ENCODE measurements around the gene SCO1. TPM values are rescaled to one million over a fixed set of nuclear protein-coding genes. Genes with fewer than 3 reads are reported as not detected.
A peak's percentile ranks its signal among the peaks of the same experiment; 100 is the strongest.

SCO1 gene
- total RNA-seq, 1 donor from 2014 or later = 9.4 TPM

DNA sequence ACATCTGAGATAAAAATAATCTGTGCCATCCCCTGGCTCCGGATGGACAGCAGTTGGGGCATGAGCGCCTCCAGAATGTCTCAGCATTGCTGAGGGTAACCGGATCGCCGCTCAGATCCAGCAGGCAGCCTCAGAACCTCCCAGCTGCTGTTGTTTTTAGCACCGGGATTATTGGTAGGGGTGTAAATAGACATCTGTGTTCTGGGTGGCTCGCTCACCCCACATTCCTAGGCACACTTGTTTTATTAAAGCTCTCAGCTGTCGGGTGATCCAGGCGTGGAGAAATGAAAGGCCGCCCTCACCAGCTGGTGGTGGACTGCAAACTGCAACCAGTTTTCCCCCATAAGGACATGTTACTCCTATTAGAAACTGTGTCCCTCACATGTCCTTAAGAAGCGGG is 72.4 kb downstream of the SCO1 start:
- no peaks in the 10 kb centered on the region for H3K27me3 ChIP-seq (ENCODE audit: control insufficient read depth in 3 of 3, insufficient read depth in 3 of 3, low read length in 3 of 3)
- H3K4me1 ChIP-seq (ENCODE audit: control insufficient read depth in 3 of 3, insufficient read depth in 3 of 3, low read length in 3 of 3) = peaks cover 24 to 46% (median 26%) of the 10 kb centered on the region in 3 donors
- H3K36me3 ChIP-seq (ENCODE audit: control insufficient read depth in 3 of 3, insufficient read depth in 3 of 3, low read length in 3 of 3) = peaks cover 2 to 12% (median 8%) of the 10 kb centered on the region in 3 donors
- peak overlapping the region in 1 of 3 donors; percentile 4 for H3K4me3 ChIP-seq (ENCODE audit: low read length in 3 of 3)
- H3K27ac ChIP-seq (ENCODE audit: low read depth, low read length) = peak overlapping the region; percentile 90
- no peak overlapping the region for H3K9ac ChIP-seq (ENCODE audit: low read depth in 1 of 3, low read length in 3 of 3)
- no peaks in the 10 kb centered on the region for H3K9me3 ChIP-seq (ENCODE audit: control insufficient read depth in 3 of 3, low read length in 3 of 3)

GRCh38 chr17:10623737-10624338 is 73.5 kb downstream of the SCO1 start:
- Histone ChIP-seq H3K4me3 (ENCODE audit: low read length in 3 of 3) (peak overlapping the region in 2 of 3 donors; percentile 33 to 41), H3K9ac (ENCODE audit: low read depth in 1 of 3, low read length in 3 of 3) (peak overlapping the region in 2 of 3 donors; percentile 0 to 36), H3K9me3 (ENCODE audit: control insufficient read depth in 3 of 3, low read length in 3 of 3) (no peaks in the 10 kb centered on the region), H3K27me3 (ENCODE audit: control insufficient read depth in 3 of 3, insufficient read depth in 3 of 3, low read length in 3 of 3) (no peaks in the 10 kb centered on the region), H3K4me1 (ENCODE audit: control insufficient read depth in 3 of 3, insufficient read depth in 3 of 3, low read length in 3 of 3) (peaks cover 24 to 46% (median 26%) of the 10 kb centered on the region in 3 donors), H3K36me3 (ENCODE audit: control insufficient read depth in 3 of 3, insufficient read depth in 3 of 3, low read length in 3 of 3) (peaks cover 0 to 4% (median 0%) of the 10 kb centered on the region in 3 donors), H3K27ac (ENCODE audit: low read depth, low read length) (peak overlapping the region; percentile 90)

GRCh38 chr17:10622617-10623485 is 74.5 kb downstream of the SCO1 start:
- peaks cover 27 to 51% (median 30%) of the 10 kb centered on the region in 3 donors for H3K4me1 ChIP-seq (ENCODE audit: control insufficient read depth in 3 of 3, insufficient read depth in 3 of 3, low read length in 3 of 3)
- H3K9ac ChIP-seq (ENCODE audit: low read depth in 1 of 3, low read length in 3 of 3) = peak overlapping the region in 2 of 3 donors; percentile 28 to 57
- H3K27ac ChIP-seq (ENCODE audit: low read depth, low read length) = peak overlapping the region; percentile 90
- H3K27me3 ChIP-seq (ENCODE audit: control insufficient read depth in 3 of 3, insufficient read depth in 3 of 3, low read length in 3 of 3) = no peaks in the 10 kb centered on the region
- H3K36me3 ChIP-seq (ENCODE audit: control insufficient read depth in 3 of 3, insufficient read depth in 3 of 3, low read length in 3 of 3) = no peaks in the 10 kb centered on the region
- H3K9me3 ChIP-seq (ENCODE audit: control insufficient read depth in 3 of 3, low read length in 3 of 3) = no peaks in the 10 kb centered on the region
- H3K4me3 ChIP-seq (ENCODE audit: low read length in 3 of 3) = peak overlapping the region in 2 of 3 donors; percentile 33 to 41

Other genes starting within 250 kb of the SCO1 start
- gene MYH4, start 228.0 kb downstream of the SCO1 start, total RNA-seq = under 0.01 TPM
- gene MYH1, start 179.0 kb downstream of the SCO1 start, total RNA-seq = 12.0 TPM
- 43.8 TPM for gene MYH2, start 147.9 kb downstream of the SCO1 start, total RNA-seq
- 6,986 TPM for gene MYH3, start 40.2 kb downstream of the SCO1 start, total RNA-seq
- 16.2 TPM for gene ADPRM, start 61 bp upstream of the SCO1 start, total RNA-seq
- 5.2 TPM for gene TMEM220, start 32.5 kb upstream of the SCO1 start, total RNA-seq
- gene TMEM238L, start 106.6 kb upstream of the SCO1 start, total RNA-seq = not detected
- not detected for gene PIRT, start 140.6 kb upstream of the SCO1 start, total RNA-seq